T follicular helper cell (primary cell): Measurements from ENCODE around the gene YEATS2.
"Not testable (repeated sequence)": the region's sequence is repeated elsewhere in the genome, so short reads cannot be mapped to it uniquely, and the experiment has no call there.

Experiments
- DNase-seq: peaks from one replicate; pipeline ENCODE4 v3.0.0-alpha.2; 2020; ENCODE audit warnings: low read depth

Gene YEATS2

GRCh38 chr3:183776451-183776850 lies 78.9 kb downstream of the YEATS2 start:
- not testable (repeated sequence) for DNase-seq

GRCh38 chr3:183777016-183777618 lies 79.5 kb downstream of the YEATS2 start:
- no peak for DNase-seq

GRCh38 chr3:183779896-183780465 lies 82.4 kb downstream of the YEATS2 start:
- no peak for DNase-seq

- no peak for DNase-seq
These were observed 83.6 kb downstream of the YEATS2 start for GRCh38 chr3:183781246-183781645.

- no peak for DNase-seq
These were observed 85.1 kb downstream of the YEATS2 start for GRCh38 chr3:183782576-183783276.

- not testable (repeated sequence) for DNase-seq
These were observed 86.9 kb downstream of the YEATS2 start for GRCh38 chr3:183784503-183784902.

- no peak for DNase-seq
These were observed 92.2 kb downstream of the YEATS2 start for GRCh38 chr3:183789826-183790225.

GRCh38 chr3:183790700-183791099 lies 93.1 kb downstream of the YEATS2 start:
- DNase-seq, result no peak

GRCh38 chr3:183792976-183793375 lies 95.4 kb downstream of the YEATS2 start:
- DNase-seq, result no peak

GRCh38 chr3:183794452-183794851 lies 96.9 kb downstream of the YEATS2 start:
- DNase-seq, result no peak

- no peak for DNase-seq
These were observed 98.8 kb downstream of the YEATS2 start for GRCh38 chr3:183796372-183796771.

GRCh38 chr3:183797996-183798395 lies 100.4 kb downstream of the YEATS2 start:
- no peak for DNase-seq

GRCh38 chr3:183799461-183799860 lies 101.9 kb downstream of the YEATS2 start:
- DNase-seq, result no peak

GRCh38 chr3:183800243-183800863 lies 102.8 kb downstream of the YEATS2 start:
- no peak for DNase-seq

GRCh38 chr3:183801601-183802000 lies 104.0 kb downstream of the YEATS2 start:
- no peak for DNase-seq

GRCh38 chr3:183802989-183803388 lies 105.4 kb downstream of the YEATS2 start:
- DNase-seq, result no peak

- DNase-seq, result no peak
These were observed 109.7 kb downstream of the YEATS2 start for GRCh38 chr3:183807209-183807728.

GRCh38 chr3:183807881-183808280 lies 110.3 kb downstream of the YEATS2 start:
- DNase-seq, result no peak

- DNase-seq, result no peak
These were observed 110.8 kb downstream of the YEATS2 start for GRCh38 chr3:183808355-183808754.

GRCh38 chr3:183809270-183809669 lies 111.7 kb downstream of the YEATS2 start:
- no peak for DNase-seq

- no peak for DNase-seq
These were observed 113.3 kb downstream of the YEATS2 start for GRCh38 chr3:183810643-183811594.

- no peak for DNase-seq
These were observed 114.0 kb downstream of the YEATS2 start for GRCh38 chr3:183811638-183812037.
